RWPE2 (cell line): Measurements from ENCODE around the gene KLRF2.

ENCODE experiments used
- ATAC-seq: fragments of 200-7000 bp; cut with Tn5 transposase; 3 replicates; pipeline ENCODE4 v1.9.1; 2021; ENCODE audit warnings: low read depth
- DNase-seq: peaks from one replicate; pipeline ENCODE4 v3.0.0-alpha.2; 2020; ENCODE audit warnings: low spot score
- H3K27ac ChIP-seq: fragments of 450-650 bp; 2 replicates; pipeline ENCODE4 v1.5.1; 2017; ENCODE audit warnings: mild to moderate bottlenecking; ENCODE audit not compliant: poor library complexity, severe bottlenecking
- H3K27me3 ChIP-seq: fragments of 250-450 bp; sonication (Bioruptor Pico); 2 replicates; pipeline ENCODE4 v1.5.1; 2021; ENCODE audit warnings: mild to moderate bottlenecking, moderate library complexity; ENCODE audit not compliant: insufficient read depth, poor library complexity, severe bottlenecking
- H3K36me3 ChIP-seq: fragments of 250-450 bp; sonication (Bioruptor Pico); 2 replicates; pipeline ENCODE4 v1.5.1; 2020; ENCODE audit warnings: low read depth, mild to moderate bottlenecking, moderate library complexity
- H3K4me1 ChIP-seq: fragments of 250-450 bp; sonication (Bioruptor Pico); 2 replicates; pipeline ENCODE4 v1.5.1; 2021; ENCODE audit warnings: mild to moderate bottlenecking, moderate library complexity; ENCODE audit not compliant: insufficient read depth, poor library complexity, severe bottlenecking
- H3K4me3 ChIP-seq: fragments of 250-450 bp; sonication (Bioruptor Pico); 2 replicates; pipeline ENCODE4 v1.5.1; 2021; ENCODE audit warnings: mild to moderate bottlenecking, moderate library complexity; ENCODE audit not compliant: severe bottlenecking
- H3K9me3 ChIP-seq: fragments of 250-450 bp; sonication (Bioruptor Pico); 2 replicates; pipeline ENCODE4 v1.5.1; 2021; ENCODE audit warnings: mild to moderate bottlenecking, moderate library complexity; ENCODE audit not compliant: severe bottlenecking
- CTCF ChIP-seq: fragments of 450-650 bp; IDR thresholded peaks from one replicate; pipeline ENCODE4 v1.5.1; 2017; ENCODE audit warnings: mild to moderate bottlenecking, moderate library complexity; ENCODE audit not compliant: poor library complexity, severe bottlenecking

The KLRF2 gene

GRCh38 chr12:9908350-9908749 is 27.1 kb downstream of the KLRF2 start:
- no peaks in the 10 kb centered on the region for H3K36me3 ChIP-seq
- ATAC-seq = no peak
- TF ChIP-seq CTCF = no peak
- no peaks in the 10 kb centered on the region for H3K4me1 ChIP-seq
- no peak overlapping the region for H3K27ac ChIP-seq
- no peaks in the 10 kb centered on the region for H3K27me3 ChIP-seq
- no peaks in the 10 kb centered on the region for H3K9me3 ChIP-seq
- no peak for DNase-seq
- no peak overlapping the region for H3K4me3 ChIP-seq

GRCh38 chr12:9909724-9910123 is 28.4 kb downstream of the KLRF2 start:
- H3K9me3 ChIP-seq = no peaks in the 10 kb centered on the region
- H3K4me1 ChIP-seq = no peaks in the 10 kb centered on the region
- ATAC-seq (no peak), DNase-seq (no peak)
- no peak overlapping the region for H3K4me3 ChIP-seq
- no peaks in the 10 kb centered on the region for H3K27me3 ChIP-seq
- H3K36me3 ChIP-seq = no peaks in the 10 kb centered on the region
- no peak overlapping the region for H3K27ac ChIP-seq
- no peak for TF ChIP-seq CTCF

- H3K4me1 ChIP-seq = no peaks in the 10 kb centered on the region
- no peaks in the 10 kb centered on the region for H3K36me3 ChIP-seq
- no peaks in the 10 kb centered on the region for H3K27me3 ChIP-seq
- ATAC-seq (no peak), DNase-seq (no peak)
- no peak for TF ChIP-seq CTCF
- H3K27ac ChIP-seq = no peak overlapping the region
- no peak overlapping the region for H3K4me3 ChIP-seq
- no peaks in the 10 kb centered on the region for H3K9me3 ChIP-seq
Observed at GRCh38 chr12:9910716-9911421, 29.6 kb downstream of the KLRF2 start.

- Histone ChIP-seq H3K4me3 (no peak overlapping the region), H3K4me1 (no peaks in the 10 kb centered on the region), H3K27ac (no peak overlapping the region), H3K36me3 (no peaks in the 10 kb centered on the region), H3K9me3 (no peaks in the 10 kb centered on the region), H3K27me3 (no peaks in the 10 kb centered on the region)
- DNase-seq (no peak), ATAC-seq (no peak)
- no peak for TF ChIP-seq CTCF
Observed at GRCh38 chr12:9911708-9912107, 30.4 kb downstream of the KLRF2 start.

- Histone ChIP-seq H3K27me3 (no peaks in the 10 kb centered on the region), H3K4me3 (no peak overlapping the region), H3K36me3 (no peaks in the 10 kb centered on the region), H3K9me3 (no peaks in the 10 kb centered on the region), H3K27ac (no peak overlapping the region), H3K4me1 (no peaks in the 10 kb centered on the region)
- DNase-seq = no peak
- no peak for ATAC-seq
- TF ChIP-seq CTCF = no peak
Observed at GRCh38 chr12:9919443-9919842, 38.2 kb downstream of the KLRF2 start.
